Tibial nerve (tissue), 4 donors: ENCODE measurements around the gene EFCAB6. TPM values are rescaled to one million over a fixed set of nuclear protein-coding genes. Genes with fewer than 3 reads are reported as not detected.

Experiments used
- DNase-seq, 2 donors: peaks; one replicate each; pipeline ENCODE4 v3.0.0-alpha.2; 2019; ENCODE audit warnings: low spot score in 2 of 2
- H3K27ac ChIP-seq, 4 donors: fragments of 200-600 bp; sonication (generic) in 3 of 4; one replicate each; pipeline ENCODE4 v1.5.1; 2017 to 2019; ENCODE audit warnings: mild to moderate bottlenecking in 1 of 4
- H3K27me3 ChIP-seq, 2 donors: fragments of 200-600 bp; sonication (generic) in 1 of 2; one replicate each; pipeline versions ENCODE4 v1.5.1 to v1.6.0; 2017 to 2019
- H3K36me3 ChIP-seq, 3 donors: fragments of 200-600 bp; sonication (generic); one replicate each; pipeline ENCODE4 v1.5.1; 2018 to 2019
- H3K4me1 ChIP-seq, 4 donors: fragments of 200-600 bp; sonication (generic) in 3 of 4; one replicate each; pipeline ENCODE4 v1.5.1; 2017 to 2019
- H3K4me3 ChIP-seq, 4 donors: fragments of 200-600 bp; sonication (generic) in 3 of 4; one replicate each; pipeline ENCODE4 v1.5.1; 2017 to 2019; ENCODE audit warnings: mild to moderate bottlenecking in 1 of 4, moderate library complexity in 1 of 4
- H3K9me3 ChIP-seq, 4 donors: fragments of 200-600 bp; sonication (generic) in 3 of 4; one replicate each; pipeline ENCODE4 v1.5.1; 2017 to 2019
- CTCF ChIP-seq, 5 experiments: fragments of 200-600 bp in 3 of 5; fragments of 450-650 bp in 2 of 5; sonication (generic) in 3 of 5; IDR thresholded peaks; one replicate each; pipeline ENCODE4 v1.5.1; 2016 to 2019; ENCODE audit warnings: antibody characterized with exemption in 5 of 5, mild to moderate bottlenecking in 3 of 5, moderate library complexity in 2 of 5
- EP300 ChIP-seq, 2 donors: sonication (generic); formaldehyde crosslinking; IDR thresholded peaks; one replicate each; pipeline ENCODE4 v1.6.1; 2017; ENCODE audit warnings: antibody characterized with exemption in 2 of 2, mild to moderate bottlenecking in 1 of 2
- POLR2A ChIP-seq, 2 donors: fragments of 450-650 bp; IDR thresholded peaks; one replicate each; pipeline ENCODE4 v1.6.1; 2017; ENCODE audit warnings: antibody characterized with exemption in 2 of 2, mild to moderate bottlenecking in 2 of 2, moderate library complexity in 2 of 2
- WGBS, 2 donors: methylation state at CpG; one replicate each; pipeline ENCODE4 v1.1.5; 2018; 5-methylcytosine and 5-hydroxymethylcytosine counted together
- total RNA-seq, 4 donors: library from RNA; depleted of rRNA; stranded (reverse); fragments of >200 nt; gene quantifications; one replicate each; pipeline ENCODE4 v1.1.0, GENCODE V29; 2016

Gene EFCAB6
- total RNA-seq, 4 donors from 2014 or later, result 3.3 to 9.2 (median 6.8) TPM

- peaks cover 0 to 3% (median 0%) of the 10 kb centered on the region in 3 donors for H3K36me3 ChIP-seq
- H3K27me3 ChIP-seq, result no peaks in the 10 kb centered on the region
- no peaks in the 10 kb centered on the region for H3K4me1 ChIP-seq
- peaks cover 0 to 22% (median 0%) of the 10 kb centered on the region in 4 donors for H3K9me3 ChIP-seq
- 67 to 69% methylated on average over 6 of the region's 6 CpGs for WGBS, 2 donors
- H3K27ac ChIP-seq, result no peak overlapping the region
- DNase-seq, result no peak
- TF ChIP-seq POLR2A (IDR thresholded peaks at IDR 0.05) (no peak), EP300 (IDR thresholded peaks at IDR 0.05) (no peak), CTCF (IDR thresholded peaks at IDR 0.05) (no peak)
- no peak overlapping the region for H3K4me3 ChIP-seq
These were observed 168.7 kb downstream of the EFCAB6 start for GRCh38 chr22:43643387-43643786.

GRCh38 chr22:43642319-43643206, 169.5 kb downstream of the EFCAB6 start:
- 77 to 81% methylated on average over 11 of the region's 11 CpGs for WGBS, 2 donors
- DNase-seq, result no peak
- H3K4me1 ChIP-seq, result no peaks in the 10 kb centered on the region
- H3K4me3 ChIP-seq, result no peak overlapping the region
- H3K27me3 ChIP-seq, result no peaks in the 10 kb centered on the region
- no peak for TF ChIP-seq POLR2A (IDR thresholded peaks at IDR 0.05)
- TF ChIP-seq CTCF (IDR thresholded peaks at IDR 0.05), result no peak
- no peak for TF ChIP-seq EP300 (IDR thresholded peaks at IDR 0.05)
- no peak overlapping the region for H3K27ac ChIP-seq
- peaks cover 0 to 22% (median 0%) of the 10 kb centered on the region in 4 donors for H3K9me3 ChIP-seq
- peaks cover 0 to 1% (median 0%) of the 10 kb centered on the region in 3 donors for H3K36me3 ChIP-seq

- H3K4me3 ChIP-seq, result no peak overlapping the region
- WGBS, 2 donors, result 72 to 91% methylated on average over 3 of the region's 3 CpGs
- no peak for DNase-seq
- H3K27me3 ChIP-seq, result no peaks in the 10 kb centered on the region
- no peak overlapping the region for H3K27ac ChIP-seq
- H3K36me3 ChIP-seq, result no peaks in the 10 kb centered on the region
- H3K4me1 ChIP-seq, result no peaks in the 10 kb centered on the region
- TF ChIP-seq EP300 (IDR thresholded peaks at IDR 0.05) (no peak), POLR2A (IDR thresholded peaks at IDR 0.05) (no peak), CTCF (IDR thresholded peaks at IDR 0.05) (no peak)
- peaks cover 0 to 22% (median 0%) of the 10 kb centered on the region in 4 donors for H3K9me3 ChIP-seq
These were observed 172.7 kb downstream of the EFCAB6 start for GRCh38 chr22:43639228-43639948.

GRCh38 chr22:43637275-43638260, 174.5 kb downstream of the EFCAB6 start:
- Histone ChIP-seq H3K36me3 (no peaks in the 10 kb centered on the region), H3K4me3 (no peak overlapping the region), H3K9me3 (peaks cover 0 to 22% (median 0%) of the 10 kb centered on the region in 4 donors), H3K27ac (no peak overlapping the region), H3K4me1 (no peaks in the 10 kb centered on the region), H3K27me3 (no peaks in the 10 kb centered on the region)
- TF ChIP-seq EP300 (IDR thresholded peaks at IDR 0.05) (no peak), CTCF (IDR thresholded peaks at IDR 0.05) (no peak), POLR2A (IDR thresholded peaks at IDR 0.05) (no peak)
- no peak for DNase-seq
- WGBS, 2 donors, result 77 to 80% methylated on average over 28 of the region's 28 CpGs
